ENCODE measurements around the gene F8A2.
"Not testable (repeated sequence)": the region's sequence is repeated elsewhere in the genome, so short reads cannot be mapped to it uniquely, and the experiment has no call there.

DNA sequence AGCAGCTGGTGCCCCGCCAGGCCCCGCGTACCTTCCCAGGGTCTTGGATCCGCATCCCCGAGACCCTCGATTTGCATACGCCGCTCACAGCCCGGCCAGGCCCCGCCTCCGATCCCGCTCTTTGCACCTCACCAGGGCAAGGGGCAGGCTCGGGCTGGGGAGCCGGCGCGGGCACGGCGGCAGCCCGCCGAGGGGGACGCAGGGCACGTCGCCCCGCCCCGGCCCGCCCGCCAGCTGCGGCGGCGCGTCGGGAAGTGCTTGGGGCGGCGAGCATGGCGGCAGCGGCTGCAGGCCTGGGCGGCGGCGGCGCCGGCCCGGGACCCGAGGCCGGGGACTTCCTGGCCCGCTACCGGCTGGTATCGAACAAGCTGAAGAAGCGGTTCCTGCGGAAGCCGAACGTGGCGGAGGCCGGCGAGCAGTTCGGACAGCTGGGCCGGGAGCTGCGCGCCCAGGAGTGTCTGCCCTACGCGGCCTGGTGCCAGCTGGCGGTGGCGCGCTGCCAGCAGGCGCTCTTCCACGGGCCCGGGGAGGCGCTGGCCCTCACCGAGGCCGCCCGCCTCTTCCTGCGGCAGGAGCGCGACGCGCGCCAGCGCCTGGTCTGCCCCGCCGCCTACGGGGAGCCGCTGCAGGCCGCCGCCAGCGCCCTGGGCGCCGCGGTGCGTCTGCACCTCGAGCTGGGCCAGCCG, at the start of gene F8A2:
- TF ChIP-seq, protein P1, sequence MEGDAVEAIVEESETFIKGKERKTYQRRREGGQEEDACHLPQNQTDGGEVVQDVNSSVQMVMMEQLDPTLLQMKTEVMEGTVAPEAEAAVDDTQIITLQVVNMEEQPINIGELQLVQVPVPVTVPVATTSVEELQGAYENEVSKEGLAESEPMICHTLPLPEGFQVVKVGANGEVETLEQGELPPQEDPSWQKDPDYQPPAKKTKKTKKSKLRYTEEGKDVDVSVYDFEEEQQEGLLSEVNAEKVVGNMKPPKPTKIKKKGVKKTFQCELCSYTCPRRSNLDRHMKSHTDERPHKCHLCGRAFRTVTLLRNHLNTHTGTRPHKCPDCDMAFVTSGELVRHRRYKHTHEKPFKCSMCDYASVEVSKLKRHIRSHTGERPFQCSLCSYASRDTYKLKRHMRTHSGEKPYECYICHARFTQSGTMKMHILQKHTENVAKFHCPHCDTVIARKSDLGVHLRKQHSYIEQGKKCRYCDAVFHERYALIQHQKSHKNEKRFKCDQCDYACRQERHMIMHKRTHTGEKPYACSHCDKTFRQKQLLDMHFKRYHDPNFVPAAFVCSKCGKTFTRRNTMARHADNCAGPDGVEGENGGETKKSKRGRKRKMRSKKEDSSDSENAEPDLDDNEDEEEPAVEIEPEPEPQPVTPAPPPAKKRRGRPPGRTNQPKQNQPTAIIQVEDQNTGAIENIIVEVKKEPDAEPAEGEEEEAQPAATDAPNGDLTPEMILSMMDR (IDR thresholded peaks at IDR 0.05): not testable (repeated sequence)
- not testable (repeated sequence) for TF ChIP-seq POLR2A (IDR thresholded peaks at IDR 0.05)
